GM23338 (cell line): Measurements from ENCODE around the gene SORBS1.

ENCODE experiments used
- CREB1 ChIP-seq: fragments of 250-450 bp; sonication (Bioruptor Pico); IDR thresholded peaks from 2 replicates; pipeline ENCODE4 v1.5.0; 2020; ENCODE audit warnings: low read depth, mild to moderate bottlenecking, moderate library complexity
- CTCF ChIP-seq, 2 experiments: fragments of 200-600 bp in 1 of 2; sonication (generic) in 1 of 2; conservative IDR thresholded peaks; 2 replicates each; pipeline versions ENCODE4 v1.5.1 to v1.6.1; 2016 to 2017; ENCODE audit warnings: antibody characterized with exemption in 2 of 2, low read depth in 2 of 2, mild to moderate bottlenecking in 2 of 2, moderate library complexity in 1 of 2
- ETS1 ChIP-seq: IDR thresholded peaks from 2 replicates; pipeline ENCODE4 v1.6.1; 2016; ENCODE audit warnings: antibody characterized with exemption
- EZH2 ChIP-seq: fragments of 200-600 bp; sonication (generic); IDR thresholded peaks from one replicate; pipeline ENCODE4 v1.8.0; 2017; ENCODE audit warnings: antibody characterized with exemption, mild to moderate bottlenecking, low read depth; ENCODE audit not compliant: unreplicated experiment
- EZH2phosphoT487 ChIP-seq: fragments of 200-600 bp; sonication (generic); IDR thresholded peaks from one replicate; pipeline ENCODE4 v1.8.1; 2018; ENCODE audit warnings: antibody characterized with exemption; ENCODE audit not compliant: unreplicated experiment
- JUNB ChIP-seq: IDR thresholded peaks from one replicate; pipeline ENCODE4 v1.6.1; 2016; ENCODE audit warnings: antibody characterized with exemption; ENCODE audit not compliant: unreplicated experiment
- NANOG ChIP-seq: IDR thresholded peaks from 2 replicates; pipeline ENCODE4 v1.6.1; 2016; ENCODE audit warnings: antibody characterized with exemption, borderline replicate concordance
- POLR2AphosphoS5 ChIP-seq: IDR thresholded peaks from 2 replicates; pipeline ENCODE4 v1.6.1; 2016; ENCODE audit warnings: antibody characterized with exemption, low read depth
- REST ChIP-seq: IDR thresholded peaks from one replicate; pipeline ENCODE4 v1.6.1; 2018; ENCODE audit warnings: antibody characterized with exemption; ENCODE audit not compliant: unreplicated experiment
- STAT1 ChIP-seq: IDR thresholded peaks from one replicate; pipeline ENCODE4 v1.6.1; 2016; ENCODE audit warnings: antibody characterized with exemption; ENCODE audit not compliant: unreplicated experiment
- ZNF331 ChIP-seq: fragments of 250-450 bp; sonication (Bioruptor Pico); IDR thresholded peaks from 2 replicates; pipeline ENCODE4 v1.5.0; 2020; ENCODE audit warnings: low read depth, mild to moderate bottlenecking, moderate library complexity
- ZNF462 ChIP-seq: fragments of 250-450 bp; sonication (Bioruptor Pico); IDR thresholded peaks from 2 replicates; pipeline ENCODE4 v1.5.0; 2020; ENCODE audit warnings: mild to moderate bottlenecking, moderate library complexity

GRCh38 chr10:95434583-95434982, 126.6 kb downstream of the SORBS1 start:
- TF ChIP-seq CTCF (conservative IDR thresholded peaks at IDR 0.05; ENCODE audit: low read depth in 2 of 2) = no peak
- no peak for TF ChIP-seq EZH2
- TF ChIP-seq POLR2AphosphoS5 = no peak
- no peak for TF ChIP-seq EZH2phosphoT487
- no peak for TF ChIP-seq REST
- no peak for TF ChIP-seq JUNB
- TF ChIP-seq ETS1 = no peak
- no peak for TF ChIP-seq STAT1
- no peak for TF ChIP-seq CREB1 (CRISPR knock-in tag)
- no peak for TF ChIP-seq NANOG
- no peak for TF ChIP-seq ZNF331 (CRISPR knock-in tag)
- no peak for TF ChIP-seq ZNF462 (CRISPR knock-in tag)
